ENCODE results near the gene UBE2Z.

Gene UBE2Z

DNA sequence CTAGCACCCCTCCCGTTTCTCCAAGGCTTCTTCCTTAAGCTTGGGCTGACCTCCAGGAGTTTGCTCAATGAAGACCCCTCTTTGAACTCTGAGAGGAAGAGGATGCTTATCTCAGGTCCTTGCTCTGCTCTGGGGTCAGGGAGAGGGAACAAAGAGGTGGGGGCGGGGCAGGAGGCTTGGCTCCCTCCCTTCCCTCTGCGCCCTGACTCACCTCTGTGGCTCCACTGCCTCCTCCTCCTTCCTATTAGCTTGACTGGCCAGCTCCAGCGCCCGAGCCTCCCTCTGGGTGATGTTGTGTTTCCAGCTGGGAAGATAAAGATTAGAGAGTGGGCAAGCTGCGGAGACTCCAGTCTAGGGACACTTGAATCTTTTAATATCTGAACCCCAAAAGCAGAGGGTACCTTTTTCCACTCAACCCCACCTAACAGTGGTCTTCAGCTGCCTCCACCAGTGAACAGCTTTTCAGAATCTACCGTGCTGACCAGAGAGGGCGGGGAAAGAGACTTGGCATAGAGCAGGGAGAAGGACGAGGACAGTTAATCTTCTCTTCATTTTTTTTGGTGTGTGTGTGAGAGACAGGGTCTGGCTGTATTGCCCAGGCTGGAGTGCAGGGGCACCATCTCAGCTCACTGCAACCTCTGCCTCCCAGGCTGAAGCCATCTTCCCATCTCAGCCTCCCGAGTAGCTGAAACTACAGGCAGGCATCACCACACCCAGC lies 53.5 kb downstream of the UBE2Z start:
- DNase-seq: no peak

- DNase-seq: no peak
These were observed 62.0 kb downstream of the UBE2Z start for GRCh38 chr17:48970224-48970623.

- no peak for DNase-seq
These were observed 62.9 kb downstream of the UBE2Z start for GRCh38 chr17:48970865-48971687.

GRCh38 chr17:48972749-48973097 lies 64.5 kb downstream of the UBE2Z start:
- DNase-seq: no peak

DNA sequence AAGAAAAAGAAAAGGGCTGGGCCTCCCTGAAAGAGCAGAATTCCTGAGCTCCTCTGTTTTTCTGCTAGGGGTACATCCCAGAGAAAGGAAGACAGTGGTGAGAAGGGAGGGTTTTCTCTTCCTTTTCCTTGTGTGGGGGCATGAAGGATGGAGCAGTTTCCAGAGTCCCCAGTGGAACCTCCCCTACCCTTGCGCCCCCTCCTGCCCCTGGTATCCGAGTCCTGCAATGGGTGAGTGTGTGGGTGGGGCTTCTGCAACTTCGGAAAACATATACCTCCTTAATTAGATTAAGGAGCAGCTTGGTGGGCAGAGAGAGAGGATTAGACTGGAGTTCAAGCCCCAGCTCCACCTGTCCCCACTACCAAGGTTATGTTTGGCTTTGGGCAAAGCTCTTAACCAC lies 65.6 kb downstream of the UBE2Z start:
- no peak for DNase-seq

Data from stimulated activated CD4-positive, alpha-beta T cell treated with anti-CD3 and anti-CD28 coated beads, Interleukin-1b, Interleukin-23, amount 100 ng/mL, for 48 hours (primary cell).